ENCODE measurements around the gene TBC1D1.

TBC1D1 gene

GRCh38 chr4:38085751-38086150 is 194.9 kb downstream of the TBC1D1 start:
- DNase-seq = no peak

GRCh38 chr4:38086151-38086848 is 195.4 kb downstream of the TBC1D1 start:
- no peak for DNase-seq

GRCh38 chr4:38086849-38087226 is 196.0 kb downstream of the TBC1D1 start:
- DNase-seq = no peak

- DNase-seq = peak in 1 of 3 experiments; percentile 35
Measured at GRCh38 chr4:38088321-38088720, 197.4 kb downstream of the TBC1D1 start.

- no peak for DNase-seq
Measured at GRCh38 chr4:38089961-38090360, 199.1 kb downstream of the TBC1D1 start.

GRCh38 chr4:38090455-38091246 is 199.8 kb downstream of the TBC1D1 start:
- DNase-seq = no peak

GRCh38 chr4:38091636-38092035 is 200.8 kb downstream of the TBC1D1 start:
- DNase-seq = no peak

GRCh38 chr4:38092701-38093100 is 201.8 kb downstream of the TBC1D1 start:
- DNase-seq = no peak

- DNase-seq = no peak
Measured at GRCh38 chr4:38094419-38094818, 203.5 kb downstream of the TBC1D1 start.

- DNase-seq = no peak
Measured at GRCh38 chr4:38095691-38096090, 204.8 kb downstream of the TBC1D1 start.

- no peak for DNase-seq
Measured at GRCh38 chr4:38097818-38098217, 206.9 kb downstream of the TBC1D1 start.

- DNase-seq = no peak
Measured at GRCh38 chr4:38099020-38099600, 208.2 kb downstream of the TBC1D1 start.

- no peak for DNase-seq
Measured at GRCh38 chr4:38099908-38100407, 209.1 kb downstream of the TBC1D1 start.

- no peak for DNase-seq
Measured at GRCh38 chr4:38100474-38101255, 209.8 kb downstream of the TBC1D1 start.

- DNase-seq = no peak
Measured at GRCh38 chr4:38101563-38101962, 210.7 kb downstream of the TBC1D1 start.

- DNase-seq = no peak
Measured at GRCh38 chr4:38102957-38103588, 212.2 kb downstream of the TBC1D1 start.

- peak in 2 of 3 experiments; percentile 26 to 55 for DNase-seq
Measured at GRCh38 chr4:38105475-38106220, 214.8 kb downstream of the TBC1D1 start.

- DNase-seq = no peak
Measured at GRCh38 chr4:38106311-38106710, 215.4 kb downstream of the TBC1D1 start.

GRCh38 chr4:38106886-38107514 is 216.1 kb downstream of the TBC1D1 start:
- no peak for DNase-seq

- no peak for DNase-seq
Measured at GRCh38 chr4:38107818-38108217, 216.9 kb downstream of the TBC1D1 start.

- DNase-seq = no peak
Measured at GRCh38 chr4:38109370-38109769, 218.5 kb downstream of the TBC1D1 start.

Measured in NCI-H1417 (cell line).